Neutrophil (primary cell): ENCODE results near the gene RBMS1.

Source experiments
- H3K27ac ChIP-seq: fragments of 200-600 bp; sonication (generic); 2 replicates; pipeline ENCODE4 v1.5.1; 2016; ENCODE audit warnings: mild to moderate bottlenecking, moderate library complexity
- H3K27me3 ChIP-seq: fragments of 200-600 bp; sonication (generic); 2 replicates; pipeline ENCODE4 v1.6.0; 2016; ENCODE audit warnings: mild to moderate bottlenecking
- H3K36me3 ChIP-seq: fragments of 200-600 bp; sonication (generic); 2 replicates; pipeline ENCODE4 v1.5.1; 2017
- H3K4me1 ChIP-seq, 2 experiments: fragments of 200-600 bp in 1 of 2; sonication (generic) in 1 of 2; 1 replicate in 1 of 2; 2 replicates in 1 of 2; pipeline versions ENCODE4 v1.5.1 to v1.6.1; 2013 to 2016; ENCODE audit warnings: low read depth in 1 of 2, low read length in 1 of 2, mild to moderate bottlenecking in 1 of 2, moderate library complexity in 1 of 2; ENCODE audit not compliant: control insufficient read depth in 1 of 2, insufficient read depth in 1 of 2
- H3K4me3 ChIP-seq, 2 experiments: fragments of 200-600 bp in 1 of 2; sonication (generic) in 1 of 2; 1 replicate in 1 of 2; 2 replicates in 1 of 2; pipeline ENCODE4 v1.5.1; 2013 to 2016; ENCODE audit warnings: low read depth in 1 of 2, low read length in 1 of 2, mild to moderate bottlenecking in 1 of 2, moderate library complexity in 1 of 2
- H3K9me3 ChIP-seq: fragments of 200-600 bp; sonication (generic); 2 replicates; pipeline ENCODE4 v1.5.1; 2016
- CTCF ChIP-seq: fragments of 200-600 bp; sonication (generic); IDR thresholded peaks from 2 replicates; pipeline ENCODE4 v1.5.1; 2016; ENCODE audit warnings: antibody characterized with exemption

RBMS1 gene

DNA sequence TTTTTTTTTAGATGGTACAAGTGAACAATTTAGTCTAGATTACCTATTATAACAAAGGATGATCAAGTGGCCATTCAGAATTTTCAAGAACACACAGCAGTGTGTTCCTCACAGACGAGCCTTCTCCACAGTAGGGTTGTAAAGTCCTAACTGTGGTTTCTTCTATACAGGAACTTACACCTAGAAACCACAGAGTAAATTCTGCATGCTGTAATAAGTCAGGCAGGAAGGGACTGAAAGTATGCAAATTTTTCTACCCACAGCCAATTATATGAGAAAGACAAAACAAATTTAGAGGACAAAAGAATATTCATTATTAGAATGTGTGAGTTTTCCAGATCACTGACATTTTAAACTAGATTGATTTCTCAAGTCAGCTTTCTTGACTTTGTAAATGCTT is 99.5 kb downstream of the RBMS1 start:
- no peaks in the 10 kb centered on the region for H3K27me3 ChIP-seq
- no peaks in the 10 kb centered on the region for H3K36me3 ChIP-seq
- peak overlapping the region; percentile 11 to 47 for H3K4me3 ChIP-seq
- peak overlapping the region; percentile 89 for H3K27ac ChIP-seq
- TF ChIP-seq CTCF: no peak
- peaks cover 87 to 99% of the 10 kb centered on the region in 2 experiments for H3K4me1 ChIP-seq
- no peaks in the 10 kb centered on the region for H3K9me3 ChIP-seq

DNA sequence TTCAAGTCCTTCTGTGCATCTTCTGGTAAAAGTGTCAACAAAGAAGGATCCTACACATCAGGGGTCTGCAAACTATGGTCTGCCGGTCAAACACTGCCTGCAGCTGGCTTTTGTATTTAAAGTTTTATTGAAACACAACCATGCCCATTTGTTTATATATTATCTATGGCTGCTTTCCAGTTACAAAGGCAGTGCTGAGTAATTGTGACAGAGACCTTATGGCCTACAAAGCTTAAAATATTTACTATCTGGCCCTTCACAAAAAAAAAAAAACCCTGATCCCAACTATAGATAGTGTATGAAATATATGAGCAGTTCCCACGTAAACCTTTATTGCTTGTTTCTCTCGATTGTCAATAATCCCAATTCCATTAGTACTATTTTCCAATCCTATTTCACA is 101.4 kb downstream of the RBMS1 start:
- Histone ChIP-seq H3K36me3 (no peaks in the 10 kb centered on the region), H3K4me1 (peaks cover 98 to 100% of the 10 kb centered on the region in 2 experiments), H3K27ac (peak overlapping the region; percentile 89), H3K27me3 (no peaks in the 10 kb centered on the region), H3K9me3 (no peaks in the 10 kb centered on the region), H3K4me3 (peak overlapping the region in 1 of 2 experiments; percentile 27)
- TF ChIP-seq CTCF: no peak

- H3K27ac ChIP-seq: peak overlapping the region; percentile 89
- H3K4me1 ChIP-seq: peaks cover 98 to 99% of the 10 kb centered on the region in 2 experiments
- H3K27me3 ChIP-seq: no peaks in the 10 kb centered on the region
These were observed 102.8 kb downstream of the RBMS1 start for GRCh38 chr2:160390544-160391455.

GRCh38 chr2:160389875-160390274 is 103.7 kb downstream of the RBMS1 start:
- no peaks in the 10 kb centered on the region for H3K27me3 ChIP-seq
- H3K9me3 ChIP-seq: no peaks in the 10 kb centered on the region
- no peak for TF ChIP-seq CTCF
- no peaks in the 10 kb centered on the region for H3K36me3 ChIP-seq
- peaks cover 95 to 99% of the 10 kb centered on the region in 2 experiments for H3K4me1 ChIP-seq
- H3K4me3 ChIP-seq: no peak overlapping the region
- peak overlapping the region; percentile 89 for H3K27ac ChIP-seq

More at GRCh38 chr2:160390544-160391455, 102.8 kb downstream of the RBMS1 start:
- no peak for TF ChIP-seq CTCF
- no peaks in the 10 kb centered on the region for H3K9me3 ChIP-seq
- H3K4me3 ChIP-seq: peak overlapping the region in 1 of 2 experiments; percentile 5
- no peaks in the 10 kb centered on the region for H3K36me3 ChIP-seq

DNA sequence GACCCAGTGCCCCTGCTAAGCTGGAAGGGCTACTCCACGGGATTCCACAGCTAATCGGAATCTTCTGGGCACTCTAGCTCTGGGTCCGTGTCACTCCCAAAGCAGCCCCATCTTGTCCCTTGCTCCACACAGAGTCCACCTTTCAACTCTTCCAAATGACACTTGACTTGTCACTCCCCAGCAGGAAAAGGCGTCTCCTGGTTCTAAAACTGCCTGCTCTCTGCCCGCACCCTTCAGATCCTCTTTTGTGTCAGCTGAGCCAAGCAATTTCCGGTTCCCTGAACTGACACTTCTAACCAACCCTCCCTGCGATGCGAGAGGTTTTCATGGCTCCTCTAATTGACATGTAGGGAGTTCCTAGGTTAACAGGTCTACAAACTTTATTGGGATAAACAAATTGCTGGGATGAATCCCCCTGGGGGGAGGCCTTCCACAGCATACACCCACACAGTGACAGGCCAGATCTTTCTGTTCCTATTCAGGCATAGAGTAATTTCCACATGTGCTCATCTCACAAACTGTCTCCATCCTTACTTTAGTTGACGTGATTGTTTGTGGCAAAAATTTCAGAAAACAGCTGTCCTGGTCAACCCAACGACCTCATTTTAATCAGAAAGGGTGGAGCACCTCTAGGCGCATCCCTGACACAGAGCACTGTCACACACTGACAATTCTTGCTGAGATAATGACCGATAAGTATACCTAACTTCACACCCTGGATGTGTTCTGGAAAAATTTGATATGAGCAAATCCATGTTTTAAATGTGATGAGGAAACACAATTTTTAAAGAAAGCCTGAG is 104.9 kb downstream of the RBMS1 start:
- Histone ChIP-seq H3K4me1 (peaks cover 93% of the 10 kb centered on the region in 2 experiments), H3K27ac (peak overlapping the region; percentile 89), H3K9me3 (no peaks in the 10 kb centered on the region), H3K4me3 (peak overlapping the region; percentile 35 to 37), H3K27me3 (no peaks in the 10 kb centered on the region), H3K36me3 (no peaks in the 10 kb centered on the region)
- TF ChIP-seq CTCF: no peak
